ENCODE results near the gene ADAT3.

Gene ADAT3

DNA sequence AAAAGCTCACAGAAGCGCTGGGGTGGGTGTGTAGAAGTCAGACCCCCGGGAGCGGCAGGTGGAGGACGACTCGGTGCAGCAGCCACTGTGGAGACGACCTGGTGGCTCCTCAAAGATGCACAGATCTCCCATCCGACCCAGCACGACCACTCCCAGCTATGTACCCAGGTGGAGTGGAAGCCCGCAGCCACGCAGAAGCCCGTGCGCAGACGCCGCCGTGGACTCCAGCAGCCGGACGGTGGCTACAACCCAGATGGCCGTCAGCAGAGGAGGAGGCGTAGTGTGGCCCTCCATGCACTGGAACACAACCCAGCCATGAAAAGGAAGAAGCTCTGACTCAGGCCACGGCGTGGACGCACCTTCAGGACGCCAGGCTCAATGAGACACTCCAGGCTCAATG, 57.5 kb downstream of the ADAT3 start:
- ATAC-seq: no peak
